ENCODE measurements around the gene FGF22. TPM values are rescaled to one million over a fixed set of nuclear protein-coding genes. Genes with fewer than 3 reads are reported as not detected.

Gene FGF22
- polyA plus RNA-seq, 2 of the 4 experiments (the other 2 are of a cell fraction), result 0.13 to 1.0 TPM

- DNase-seq (ENCODE audit: low read depth in 1 of 2, low spot score in 1 of 2), result peak; percentile 58 to 66
- Histone ChIP-seq H3K4me1 (peaks cover 25% of the 10 kb centered on the region), H3K4me2 (peak overlapping the region; percentile 98), H3K27ac (peak overlapping the region; percentile 94 to 97), H3K9me3 (no peaks in the 10 kb centered on the region), H3K4me3 (peak overlapping the region; percentile 91)
- 0% methylated on average over 2 of the region's 35 CpGs for WGBS (ENCODE audit: missing lambda C conversion rate)
- ChIA-PET CTCF (interaction anchor here (0.7 to 3.7 kb wide), 4 partner anchors 44 to 343 kb away, joined by 3 to 13 read pairs (median 5); no protein-coding TSS in a partner anchor), POLR2A (interaction anchor here (1.1 kb wide), 1 partner anchor 57 kb away, joined by 7 read pairs; no protein-coding TSS in a partner anchor)
- ATAC-seq, result peak; percentile 81 to 86
- no peak for TF ChIP-seq ZNF302 (CRISPR knock-in tag; IDR thresholded peaks at IDR 0.05)
- no peak for TF ChIP-seq CHD4 (IDR thresholded peaks at IDR 0.05; ENCODE audit: borderline replicate concordance)
- TF ChIP-seq, protein P1, sequence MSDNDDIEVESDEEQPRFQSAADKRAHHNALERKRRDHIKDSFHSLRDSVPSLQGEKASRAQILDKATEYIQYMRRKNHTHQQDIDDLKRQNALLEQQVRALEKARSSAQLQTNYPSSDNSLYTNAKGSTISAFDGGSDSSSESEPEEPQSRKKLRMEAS (IDR thresholded peaks at IDR 0.05), result peak; percentile 60; the same call in 1 of the 2 replicates
- TF ChIP-seq PHF8 (IDR thresholded peaks at IDR 0.05; ENCODE audit: borderline replicate concordance, low read depth), result no peak
- peak; percentile 49 for TF ChIP-seq POLR2A (IDR thresholded peaks at IDR 0.05; ENCODE audit: low read length)
- TF ChIP-seq HDAC2 (IDR thresholded peaks at IDR 0.05), result no peak
- FAIRE-seq, result no peak
Observed at GRCh38 chr19:632579-633067, 7.1 kb upstream of the FGF22 start.

GRCh38 chr19:633068-633785 is 6.5 kb upstream of the FGF22 start, which contains the start of gene POLRMT:
Gene POLRMT (minus strand): TSS chr19:633537. CDS start chr19:633512, 25 bp downstream.
- POLR2A ChIA-PET, result interaction anchor here (1.0 to 1.1 kb wide), 4 partner anchors 10 to 127 kb away, joined by 3 to 7 read pairs (median 5); no protein-coding TSS in a partner anchor
- 2% methylated on average over 38 of the region's 67 CpGs for WGBS (ENCODE audit: missing lambda C conversion rate)

More at GRCh38 chr19:633068-633785, 6.5 kb upstream of the FGF22 start, which contains the start of gene POLRMT:
- H3K4me2 ChIP-seq, result peak within 1 kb of the TSS; percentile 98
- peak; percentile 97 to 99 for DNase-seq (ENCODE audit: low read depth in 1 of 2, low spot score in 1 of 2)
- CTCF ChIA-PET, result interaction anchor here (1.1 to 3.7 kb wide), 4 partner anchors 45 to 83 kb away, joined by 3 to 13 read pairs (median 5); no protein-coding TSS in a partner anchor
- H3K4me3 ChIP-seq, result peak within 1 kb of the TSS; percentile 91
- no peaks in the 10 kb centered on the region for H3K9me3 ChIP-seq
- FAIRE-seq, result no peak
- TF ChIP-seq BCL3 (IDR thresholded peaks at IDR 0.05) (peak; percentile 19; the same call in 1 of the 3 replicates), RNF2 (IDR thresholded peaks at IDR 0.05; ENCODE audit: borderline replicate concordance, low read depth) (peak; percentile 87; the same call in 1 of the 2 replicates), ATOH8 (CRISPR knock-in tag; IDR thresholded peaks at IDR 0.05; ENCODE audit: low read depth) (no peak), ZC3H11A (IDR thresholded peaks at IDR 0.05) (no peak), ESRRA (IDR thresholded peaks at IDR 0.05; ENCODE audit: borderline replicate concordance, low read length) (no peak), KDM5A (IDR thresholded peaks at IDR 0.05) (0 out of 2 replicates have a peak, but pooled peaks have one; percentile 32), JUN (IDR thresholded peaks at IDR 0.05) (peak; percentile 49 to 51; a peak in 3 of 5 replicates), RAD21 (conservative IDR thresholded peaks at IDR 0.05 in 1 of 2, IDR thresholded peaks at IDR 0.05 in 1 of 2) (no peak), REST (IDR thresholded peaks at IDR 0.05) (no peak), POLR2A (IDR thresholded peaks at IDR 0.05; ENCODE audit: low read length) (peak; percentile 45; the same call in 1 of the 2 replicates), EHF (CRISPR knock-in tag; IDR thresholded peaks at IDR 0.05) (0 out of 2 replicates have a peak, but pooled peaks have one; percentile 28)
- TF ChIP-seq, protein P2, sequence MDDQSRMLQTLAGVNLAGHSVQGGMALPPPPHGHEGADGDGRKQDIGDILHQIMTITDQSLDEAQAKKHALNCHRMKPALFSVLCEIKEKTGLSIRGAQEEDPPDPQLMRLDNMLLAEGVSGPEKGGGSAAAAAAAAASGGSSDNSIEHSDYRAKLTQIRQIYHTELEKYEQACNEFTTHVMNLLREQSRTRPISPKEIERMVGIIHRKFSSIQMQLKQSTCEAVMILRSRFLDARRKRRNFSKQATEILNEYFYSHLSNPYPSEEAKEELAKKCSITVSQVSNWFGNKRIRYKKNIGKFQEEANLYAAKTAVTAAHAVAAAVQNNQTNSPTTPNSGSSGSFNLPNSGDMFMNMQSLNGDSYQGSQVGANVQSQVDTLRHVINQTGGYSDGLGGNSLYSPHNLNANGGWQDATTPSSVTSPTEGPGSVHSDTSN (IDR thresholded peaks at IDR 0.05), result peak; percentile 79
- TF ChIP-seq, protein P1 (IDR thresholded peaks at IDR 0.05), result peak; percentile 87
- TF ChIP-seq, protein P3, sequence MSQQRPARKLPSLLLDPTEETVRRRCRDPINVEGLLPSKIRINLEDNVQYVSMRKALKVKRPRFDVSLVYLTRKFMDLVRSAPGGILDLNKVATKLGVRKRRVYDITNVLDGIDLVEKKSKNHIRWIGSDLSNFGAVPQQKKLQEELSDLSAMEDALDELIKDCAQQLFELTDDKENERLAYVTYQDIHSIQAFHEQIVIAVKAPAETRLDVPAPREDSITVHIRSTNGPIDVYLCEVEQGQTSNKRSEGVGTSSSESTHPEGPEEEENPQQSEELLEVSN (IDR thresholded peaks at IDR 0.05; ENCODE audit: borderline replicate concordance, low read depth), result peak; percentile 82
- H3K4me1 ChIP-seq, result peaks cover 25% of the 10 kb centered on the region
- peak; percentile 90 for ATAC-seq
- peak within 1 kb of the TSS; percentile 94 to 97 for H3K27ac ChIP-seq
